H1 (cell line): ENCODE data around the gene TUT4. TPM values are rescaled to one million over a fixed set of nuclear protein-coding genes. Genes with fewer than 3 reads are reported as not detected.

Experiments
- ASH2L ChIP-seq: fragments of 200-600, 300-600 bp; sonication (generic); IDR thresholded peaks from one replicate; pipeline ENCODE4 v1.7.1; 2017; ENCODE audit warnings: low read length
- BACH1 ChIP-seq: IDR thresholded peaks from 2 replicates; pipeline ENCODE4 v1.6.1; 2012; ENCODE audit warnings: low read length, improper control_type of control experiment
- BRCA1 ChIP-seq: IDR thresholded peaks from 2 replicates; pipeline ENCODE4 v1.6.1; 2012; ENCODE audit warnings: low read depth, low read length, improper control_type of control experiment
- CBX5 ChIP-seq: fragments of 300-800, 300-1000 bp; sonication (generic); IDR thresholded peaks from 2 replicates; pipeline ENCODE4 v1.7.1; 2016; ENCODE audit warnings: antibody characterized with exemption, low read length, low read depth
- CREB1 ChIP-seq: IDR thresholded peaks from 2 replicates; pipeline ENCODE4 v1.6.1; 2012; ENCODE audit warnings: inconsistent platforms
- EP300 ChIP-seq, 2 experiments: IDR thresholded peaks; 1 replicate in 1 of 2; 2 replicates in 1 of 2; pipeline ENCODE4 v1.6.1; 2011 to 2012; ENCODE audit warnings: low read depth in 2 of 2, low read length in 2 of 2, mild to moderate bottlenecking in 2 of 2, borderline replicate concordance in 1 of 2, inconsistent platforms in 1 of 2, moderate library complexity in 1 of 2
- KDM4A ChIP-seq: IDR thresholded peaks from one replicate; pipeline ENCODE4 v1.7.1; 2012; ENCODE audit warnings: low read depth, mild to moderate bottlenecking, moderate library complexity, low read length, inconsistent platforms; ENCODE audit not compliant: severe bottlenecking
- KDM5A ChIP-seq: fragments of 200-600 bp; IDR thresholded peaks from 2 replicates; pipeline ENCODE4 v1.7.1; 2012; ENCODE audit warnings: mild to moderate bottlenecking, low read length, inconsistent platforms, mixed read lengths
- MAFK ChIP-seq: IDR thresholded peaks from 2 replicates; pipeline ENCODE4 v1.6.1; 2012; ENCODE audit warnings: low read depth, mild to moderate bottlenecking, improper control_type of control experiment, low read length
- PHF8 ChIP-seq: fragments of 200-600 bp; sonication (generic); conservative IDR thresholded peaks from 2 replicates; pipeline ENCODE4 v1.7.1; 2012; ENCODE audit warnings: low read depth, mild to moderate bottlenecking, inconsistent platforms, low read length, moderate library complexity
- POLR2AphosphoS5 ChIP-seq: IDR thresholded peaks from 2 replicates; pipeline ENCODE4 v1.6.1; 2011; ENCODE audit warnings: low read depth, low read length
- POU5F1 ChIP-seq: IDR thresholded peaks from 2 replicates; pipeline ENCODE4 v1.6.1; 2011; ENCODE audit warnings: low read depth, mild to moderate bottlenecking, low read length, moderate library complexity
- RAD21 ChIP-seq, 2 experiments: IDR thresholded peaks in 1 of 2; conservative IDR thresholded peaks in 1 of 2; 2 replicates each; pipeline ENCODE4 v1.6.1; 2011; ENCODE audit warnings: low read depth in 2 of 2, low read length in 2 of 2, improper control_type of control experiment in 1 of 2, inconsistent platforms in 1 of 2, mild to moderate bottlenecking in 1 of 2, moderate library complexity in 1 of 2
- SIN3A ChIP-seq, 2 experiments: IDR thresholded peaks in 1 of 2; conservative IDR thresholded peaks in 1 of 2; 2 replicates each; pipeline ENCODE4 v1.6.1; 2011 to 2012; ENCODE audit warnings: low read length in 2 of 2, improper control_type of control experiment in 1 of 2, low read depth in 1 of 2, mild to moderate bottlenecking in 1 of 2
- SIRT6 ChIP-seq: IDR thresholded peaks from one replicate; pipeline ENCODE4 v1.7.1; 2012; ENCODE audit warnings: low read length, inconsistent platforms
- SUZ12 ChIP-seq: fragments of 200-600 bp; sonication (generic); IDR thresholded peaks from 2 replicates; pipeline ENCODE4 v1.6.1; 2012; ENCODE audit warnings: mild to moderate bottlenecking, inconsistent platforms, low read length, moderate library complexity, mixed read lengths
- TBP ChIP-seq: IDR thresholded peaks from 2 replicates; pipeline ENCODE4 v1.6.1; 2011; ENCODE audit warnings: low read depth, low read length, improper control_type of control experiment
- TCF12 ChIP-seq: IDR thresholded peaks from 2 replicates; pipeline ENCODE4 v1.6.1; 2011; ENCODE audit warnings: low read depth, mild to moderate bottlenecking, low read length
- TEAD4 ChIP-seq: IDR thresholded peaks from 2 replicates; pipeline ENCODE4 v1.6.1; 2012; ENCODE audit warnings: low read depth, low read length, inconsistent platforms, mixed read lengths
- polyA plus RNA-seq, 7 experiments: library from polyadenylated mRNA; depleted of rRNA in 3 of 7; stranded (reverse) in 5 of 7; unstranded in 2 of 7; fragments of >200 nt in 5 of 7; fragments of 200-250 nt in 2 of 7; gene quantifications; 1 replicate in 5 of 7; 2 replicates in 1 of 7; 4 replicates in 1 of 7; pipeline versions ENCODE4 v1.2.1 to v1.2.3, GENCODE V29; 2011 to 2013; ENCODE audit warnings: missing spikeins in 2 of 7, mixed read lengths in 2 of 7
- total RNA-seq: library from RNA; stranded (reverse); fragmentation: NEBNext Ultra II Directional; extraction: Animal tissue kit (Norgen Biotek cat#: 25700); gene quantifications from 2 replicates; pipeline ENCODE4 v1.2.1, GENCODE V29; 2021
- TF ChIP-seq, protein P1 (sequence below): IDR thresholded peaks from 2 replicates; pipeline ENCODE4 v1.6.1; 2011; ENCODE audit warnings: low read length, improper control_type of control experiment
- TF ChIP-seq, protein P2 (sequence below): IDR thresholded peaks from 2 replicates; pipeline ENCODE4 v1.6.1; 2011; ENCODE audit warnings: low read depth, mild to moderate bottlenecking, low read length; ENCODE audit not compliant: insufficient read depth
- TF ChIP-seq, protein P3 (sequence below): IDR thresholded peaks from 2 replicates; pipeline ENCODE4 v1.6.1; 2012; ENCODE audit warnings: inconsistent platforms

The TUT4 gene
- total and polyA plus RNA-seq, 2 of the 8 experiments (the other 6 are each of a cell fraction or from before 2014, with no cell fraction given): 54.5 to 63.3 TPM

- TF ChIP-seq, protein P1, sequence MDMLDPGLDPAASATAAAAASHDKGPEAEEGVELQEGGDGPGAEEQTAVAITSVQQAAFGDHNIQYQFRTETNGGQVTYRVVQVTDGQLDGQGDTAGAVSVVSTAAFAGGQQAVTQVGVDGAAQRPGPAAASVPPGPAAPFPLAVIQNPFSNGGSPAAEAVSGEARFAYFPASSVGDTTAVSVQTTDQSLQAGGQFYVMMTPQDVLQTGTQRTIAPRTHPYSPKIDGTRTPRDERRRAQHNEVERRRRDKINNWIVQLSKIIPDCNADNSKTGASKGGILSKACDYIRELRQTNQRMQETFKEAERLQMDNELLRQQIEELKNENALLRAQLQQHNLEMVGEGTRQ: no peak
- TF ChIP-seq KDM5A (no peak), ASH2L (peak; percentile 23), SIN3A (conservative IDR thresholded peaks at IDR 0.05 in 1 of 2, IDR thresholded peaks at IDR 0.05 in 1 of 2; ENCODE audit: low read depth in 1 of 2, low read length in 2 of 2) (0 out of 4 replicates have a peak, but pooled peaks of 1 of the 2 experiments have one; percentile 16), RAD21 (IDR thresholded peaks at IDR 0.05 in 1 of 2, conservative IDR thresholded peaks at IDR 0.05 in 1 of 2; ENCODE audit: low read depth in 2 of 2, low read length in 2 of 2) (no peak), SUZ12 (no peak), CREB1 (no peak), POLR2AphosphoS5 (peak; percentile 39; the same call in 1 of the 2 replicates), EP300 (IDR thresholded peaks at IDR 0.05; ENCODE audit: borderline replicate concordance in 1 of 2, low read depth in 2 of 2, low read length in 2 of 2) (no peak), SIRT6 (no peak), TEAD4 (no peak), CBX5 (no peak), KDM4A (peak; percentile 31), TBP (peak; percentile 52; the same call in 1 of the 2 replicates), BACH1 (peak; percentile 51; the same call in 1 of the 2 replicates), MAFK (no peak), POU5F1 (no peak), BRCA1 (no peak; the same call in 1 of the 2 replicates), TCF12 (no peak), PHF8 (peak; percentile 84)
- TF ChIP-seq, protein P2, sequence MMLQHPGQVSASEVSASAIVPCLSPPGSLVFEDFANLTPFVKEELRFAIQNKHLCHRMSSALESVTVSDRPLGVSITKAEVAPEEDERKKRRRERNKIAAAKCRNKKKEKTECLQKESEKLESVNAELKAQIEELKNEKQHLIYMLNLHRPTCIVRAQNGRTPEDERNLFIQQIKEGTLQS: no peak
- TF ChIP-seq, protein P3, sequence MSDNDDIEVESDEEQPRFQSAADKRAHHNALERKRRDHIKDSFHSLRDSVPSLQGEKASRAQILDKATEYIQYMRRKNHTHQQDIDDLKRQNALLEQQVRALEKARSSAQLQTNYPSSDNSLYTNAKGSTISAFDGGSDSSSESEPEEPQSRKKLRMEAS: no peak
These were observed 722 bp upstream of the TUT4 start (continued) for GRCh38 chr1:52553362-52554266.
